NK-92 (cell line): Measurements from ENCODE around the gene CBX2.

Source experiments
- DNase-seq: peaks from one replicate; lab custom pipeline; 2025; ENCODE audit not compliant: unreplicated experiment; lab: John Stamatoyannopoulos, UW

The CBX2 gene

GRCh38 chr17:79799174-79799537, 21.2 kb downstream of the CBX2 start:
- DNase-seq = no peak

- DNase-seq = no peak
Observed at GRCh38 chr17:79799538-79800324, 21.8 kb downstream of the CBX2 start.

GRCh38 chr17:79800325-79801155, 22.6 kb downstream of the CBX2 start:
- DNase-seq = no peak

GRCh38 chr17:79801156-79802038, 23.4 kb downstream of the CBX2 start:
- DNase-seq = no peak

- DNase-seq = no peak
Observed at GRCh38 chr17:79802039-79802735, 24.2 kb downstream of the CBX2 start.

GRCh38 chr17:79802736-79803420, 24.9 kb downstream of the CBX2 start:
- no peak for DNase-seq

- DNase-seq = no peak
Observed at GRCh38 chr17:79803421-79803996, 25.6 kb downstream of the CBX2 start.

GRCh38 chr17:79803997-79804855, 26.3 kb downstream of the CBX2 start:
- DNase-seq = no peak

- DNase-seq = no peak
Observed at GRCh38 chr17:79804856-79805696, 27.1 kb downstream of the CBX2 start.

- DNase-seq = no peak
Observed at GRCh38 chr17:79806446-79806760, 28.5 kb downstream of the CBX2 start.

GRCh38 chr17:79806863-79807720, 29.1 kb downstream of the CBX2 start:
- no peak for DNase-seq

- DNase-seq = no peak
Observed at GRCh38 chr17:79808763-79809529, 31.0 kb downstream of the CBX2 start.

- DNase-seq = no peak
Observed at GRCh38 chr17:79809530-79810129, 31.7 kb downstream of the CBX2 start.

GRCh38 chr17:79810130-79811010, 32.4 kb downstream of the CBX2 start:
- no peak for DNase-seq
